ENCODE measurements around the gene SCAF1. TPM values are rescaled to one million over a fixed set of nuclear protein-coding genes. Genes with fewer than 3 reads are reported as not detected.

Gene SCAF1
- total and polyA plus RNA-seq, 2 of the 13 experiments (the other 11 are each of a cell fraction or from before 2014, with no cell fraction given), result 3.3 to 6.1 TPM

DNA sequence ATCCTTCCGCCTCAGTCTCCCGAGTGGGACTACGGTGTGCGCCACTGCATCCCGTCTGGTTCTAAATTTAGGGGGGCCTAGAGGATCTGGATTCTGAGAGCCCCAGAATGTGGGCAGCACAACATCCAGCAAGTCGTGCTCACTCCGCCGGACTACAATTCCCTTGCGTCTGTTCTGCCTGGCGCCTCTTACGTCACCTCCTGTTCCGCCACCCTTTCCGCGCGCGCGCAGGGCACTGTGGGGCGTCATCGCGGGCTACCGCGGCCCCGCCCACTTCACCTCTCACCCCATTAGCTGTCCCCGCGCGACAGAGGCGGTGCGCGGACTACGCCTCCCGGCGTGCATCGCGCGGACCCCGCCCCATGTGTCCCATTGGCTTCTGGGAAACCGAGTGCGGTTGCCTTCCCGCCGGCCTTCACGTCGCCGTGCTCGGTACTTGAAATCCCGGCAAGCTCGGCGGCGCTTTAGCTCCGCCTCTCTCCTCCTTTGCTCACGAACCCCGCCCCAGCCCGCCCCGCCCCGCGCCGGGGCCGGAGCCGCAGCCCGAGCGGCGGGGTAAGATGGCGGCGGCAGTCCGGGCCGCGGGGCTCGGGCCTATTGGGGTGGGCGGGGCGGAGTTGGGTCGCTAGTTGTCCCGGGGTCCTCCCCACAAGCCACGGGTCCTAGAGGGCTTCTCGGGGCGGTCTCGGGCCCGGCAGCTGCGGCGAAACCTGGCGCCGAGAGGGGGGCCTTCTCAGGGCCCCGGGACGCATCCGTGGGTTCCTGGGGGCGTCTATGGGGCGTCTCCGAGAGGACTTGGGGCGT, at the start of gene SCAF1 (continued):
- no peak for TF ChIP-seq ESRRA (CRISPR knock-in tag; IDR thresholded peaks at IDR 0.05; ENCODE audit: low read depth)
- no peak for TF ChIP-seq ETV6 (CRISPR knock-in tag; conservative IDR thresholded peaks at IDR 0.05)
- peak; percentile 24; the same call in 1 of the 2 replicates for TF ChIP-seq ZNF674 (CRISPR knock-in tag; IDR thresholded peaks at IDR 0.05; ENCODE audit: low read depth)
- TF ChIP-seq, protein P1, sequence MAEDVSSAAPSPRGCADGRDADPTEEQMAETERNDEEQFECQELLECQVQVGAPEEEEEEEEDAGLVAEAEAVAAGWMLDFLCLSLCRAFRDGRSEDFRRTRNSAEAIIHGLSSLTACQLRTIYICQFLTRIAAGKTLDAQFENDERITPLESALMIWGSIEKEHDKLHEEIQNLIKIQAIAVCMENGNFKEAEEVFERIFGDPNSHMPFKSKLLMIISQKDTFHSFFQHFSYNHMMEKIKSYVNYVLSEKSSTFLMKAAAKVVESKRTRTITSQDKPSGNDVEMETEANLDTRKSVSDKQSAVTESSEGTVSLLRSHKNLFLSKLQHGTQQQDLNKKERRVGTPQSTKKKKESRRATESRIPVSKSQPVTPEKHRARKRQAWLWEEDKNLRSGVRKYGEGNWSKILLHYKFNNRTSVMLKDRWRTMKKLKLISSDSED (CRISPR knock-in tag; IDR thresholded peaks at IDR 0.05), result no peak
- 0 out of 2 replicates have a peak, but pooled peaks have one; percentile 28 for TF ChIP-seq ZNF333 (CRISPR knock-in tag; IDR thresholded peaks at IDR 0.05; ENCODE audit: borderline replicate concordance)
- TF ChIP-seq ZNF292 (CRISPR knock-in tag; IDR thresholded peaks at IDR 0.05; ENCODE audit: borderline replicate concordance, low read depth), result no peak
- TF ChIP-seq, protein P2, sequence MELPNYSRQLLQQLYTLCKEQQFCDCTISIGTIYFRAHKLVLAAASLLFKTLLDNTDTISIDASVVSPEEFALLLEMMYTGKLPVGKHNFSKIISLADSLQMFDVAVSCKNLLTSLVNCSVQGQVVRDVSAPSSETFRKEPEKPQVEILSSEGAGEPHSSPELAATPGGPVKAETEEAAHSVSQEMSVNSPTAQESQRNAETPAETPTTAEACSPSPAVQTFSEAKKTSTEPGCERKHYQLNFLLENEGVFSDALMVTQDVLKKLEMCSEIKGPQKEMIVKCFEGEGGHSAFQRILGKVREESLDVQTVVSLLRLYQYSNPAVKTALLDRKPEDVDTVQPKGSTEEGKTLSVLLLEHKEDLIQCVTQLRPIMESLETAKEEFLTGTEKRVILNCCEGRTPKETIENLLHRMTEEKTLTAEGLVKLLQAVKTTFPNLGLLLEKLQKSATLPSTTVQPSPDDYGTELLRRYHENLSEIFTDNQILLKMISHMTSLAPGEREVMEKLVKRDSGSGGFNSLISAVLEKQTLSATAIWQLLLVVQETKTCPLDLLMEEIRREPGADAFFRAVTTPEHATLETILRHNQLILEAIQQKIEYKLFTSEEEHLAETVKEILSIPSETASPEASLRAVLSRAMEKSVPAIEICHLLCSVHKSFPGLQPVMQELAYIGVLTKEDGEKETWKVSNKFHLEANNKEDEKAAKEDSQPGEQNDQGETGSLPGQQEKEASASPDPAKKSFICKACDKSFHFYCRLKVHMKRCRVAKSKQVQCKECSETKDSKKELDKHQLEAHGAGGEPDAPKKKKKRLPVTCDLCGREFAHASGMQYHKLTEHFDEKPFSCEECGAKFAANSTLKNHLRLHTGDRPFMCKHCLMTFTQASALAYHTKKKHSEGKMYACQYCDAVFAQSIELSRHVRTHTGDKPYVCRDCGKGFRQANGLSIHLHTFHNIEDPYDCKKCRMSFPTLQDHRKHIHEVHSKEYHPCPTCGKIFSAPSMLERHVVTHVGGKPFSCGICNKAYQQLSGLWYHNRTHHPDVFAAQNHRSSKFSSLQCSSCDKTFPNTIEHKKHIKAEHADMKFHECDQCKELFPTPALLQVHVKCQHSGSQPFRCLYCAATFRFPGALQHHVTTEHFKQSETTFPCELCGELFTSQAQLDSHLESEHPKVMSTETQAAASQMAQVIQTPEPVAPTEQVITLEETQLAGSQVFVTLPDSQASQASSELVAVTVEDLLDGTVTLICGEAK (IDR thresholded peaks at IDR 0.05), result no peak
- TF ChIP-seq, protein P2 (CRISPR knock-in tag; IDR thresholded peaks at IDR 0.05), result peak; percentile 79; the same call in 1 of the 2 replicates
- TF ChIP-seq TEAD2 (CRISPR knock-in tag; IDR thresholded peaks at IDR 0.05), result no peak
- TF ChIP-seq ZNF180 (CRISPR knock-in tag; IDR thresholded peaks at IDR 0.05; ENCODE audit: borderline replicate concordance, low read depth), result no peak
- TF ChIP-seq, protein P3, sequence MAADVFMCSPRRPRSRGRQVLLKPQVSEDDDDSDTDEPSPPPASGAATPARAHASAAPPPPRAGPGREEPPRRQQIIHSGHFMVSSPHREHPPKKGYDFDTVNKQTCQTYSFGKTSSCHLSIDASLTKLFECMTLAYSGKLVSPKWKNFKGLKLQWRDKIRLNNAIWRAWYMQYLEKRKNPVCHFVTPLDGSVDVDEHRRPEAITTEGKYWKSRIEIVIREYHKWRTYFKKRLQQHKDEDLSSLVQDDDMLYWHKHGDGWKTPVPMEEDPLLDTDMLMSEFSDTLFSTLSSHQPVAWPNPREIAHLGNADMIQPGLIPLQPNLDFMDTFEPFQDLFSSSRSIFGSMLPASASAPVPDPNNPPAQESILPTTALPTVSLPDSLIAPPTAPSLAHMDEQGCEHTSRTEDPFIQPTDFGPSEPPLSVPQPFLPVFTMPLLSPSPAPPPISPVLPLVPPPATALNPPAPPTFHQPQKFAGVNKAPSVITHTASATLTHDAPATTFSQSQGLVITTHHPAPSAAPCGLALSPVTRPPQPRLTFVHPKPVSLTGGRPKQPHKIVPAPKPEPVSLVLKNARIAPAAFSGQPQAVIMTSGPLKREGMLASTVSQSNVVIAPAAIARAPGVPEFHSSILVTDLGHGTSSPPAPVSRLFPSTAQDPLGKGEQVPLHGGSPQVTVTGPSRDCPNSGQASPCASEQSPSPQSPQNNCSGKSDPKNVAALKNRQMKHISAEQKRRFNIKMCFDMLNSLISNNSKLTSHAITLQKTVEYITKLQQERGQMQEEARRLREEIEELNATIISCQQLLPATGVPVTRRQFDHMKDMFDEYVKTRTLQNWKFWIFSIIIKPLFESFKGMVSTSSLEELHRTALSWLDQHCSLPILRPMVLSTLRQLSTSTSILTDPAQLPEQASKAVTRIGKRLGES (CRISPR knock-in tag; IDR thresholded peaks at IDR 0.05; ENCODE audit: borderline replicate concordance), result peak; percentile 36; the same call in 1 of the 2 replicates
- peak; percentile 63; the same call in 1 of the 2 replicates for TF ChIP-seq ZNF605 (CRISPR knock-in tag; IDR thresholded peaks at IDR 0.05)
- no peak for TF ChIP-seq HOXA9 (CRISPR knock-in tag; IDR thresholded peaks at IDR 0.05; ENCODE audit: borderline replicate concordance)

Measured in HepG2 (cell line).